NCI-H1048 (cell line): ENCODE data around the gene UBE2D2.

Experiments used
- DNase-seq: peaks from one replicate; lab custom pipeline; 2025; lab: John Stamatoyannopoulos, UW

Gene UBE2D2

DNA sequence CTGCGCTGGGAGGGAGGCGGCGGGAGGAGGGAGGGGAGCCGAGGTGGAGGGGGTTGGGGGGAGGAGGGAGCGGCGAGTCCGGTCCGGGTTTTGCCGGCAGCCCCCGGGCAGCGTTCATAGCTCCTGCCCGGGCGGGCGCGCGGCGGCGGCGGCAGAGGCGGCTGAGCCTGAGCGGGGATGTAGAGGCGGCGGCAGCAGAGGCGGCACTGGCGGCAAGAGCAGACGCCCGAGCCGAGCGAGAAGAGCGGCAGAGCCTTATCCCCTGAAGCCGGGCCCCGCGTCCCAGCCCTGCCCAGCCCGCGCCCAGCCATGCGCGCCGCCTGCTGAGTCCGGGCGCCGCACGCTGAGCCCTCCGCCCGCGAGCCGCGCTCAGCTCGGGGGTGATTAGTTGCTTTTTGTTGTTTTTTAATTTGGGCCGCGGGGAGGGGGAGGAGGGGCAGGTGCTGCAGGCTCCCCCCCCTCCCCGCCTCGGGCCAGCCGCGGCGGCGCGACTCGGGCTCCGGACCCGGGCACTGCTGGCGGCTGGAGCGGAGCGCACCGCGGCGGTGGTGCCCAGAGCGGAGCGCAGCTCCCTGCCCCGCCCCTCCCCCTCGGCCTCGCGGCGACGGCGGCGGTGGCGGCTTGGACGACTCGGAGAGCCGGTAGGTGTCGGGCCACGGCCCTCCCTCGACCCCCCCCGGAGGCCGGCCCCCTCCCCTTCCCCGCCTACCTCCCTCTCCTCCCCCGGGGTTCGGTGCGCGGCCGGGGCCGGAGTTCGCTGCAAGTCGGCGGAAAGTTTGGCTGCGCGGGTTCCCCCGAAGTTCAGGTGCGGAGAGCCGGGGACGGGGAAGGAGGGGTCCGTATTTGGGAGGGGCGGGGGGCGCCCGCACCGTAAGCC, 87.3 kb downstream of the UBE2D2 start, which contains the start of gene CXXC5:
TSS of gene CXXC5 (plus strand) at position 145 of the 877 bp plus-strand sequence. CDS start 32,175 bp downstream, outside the sequence.
- no peak for DNase-seq

DNA sequence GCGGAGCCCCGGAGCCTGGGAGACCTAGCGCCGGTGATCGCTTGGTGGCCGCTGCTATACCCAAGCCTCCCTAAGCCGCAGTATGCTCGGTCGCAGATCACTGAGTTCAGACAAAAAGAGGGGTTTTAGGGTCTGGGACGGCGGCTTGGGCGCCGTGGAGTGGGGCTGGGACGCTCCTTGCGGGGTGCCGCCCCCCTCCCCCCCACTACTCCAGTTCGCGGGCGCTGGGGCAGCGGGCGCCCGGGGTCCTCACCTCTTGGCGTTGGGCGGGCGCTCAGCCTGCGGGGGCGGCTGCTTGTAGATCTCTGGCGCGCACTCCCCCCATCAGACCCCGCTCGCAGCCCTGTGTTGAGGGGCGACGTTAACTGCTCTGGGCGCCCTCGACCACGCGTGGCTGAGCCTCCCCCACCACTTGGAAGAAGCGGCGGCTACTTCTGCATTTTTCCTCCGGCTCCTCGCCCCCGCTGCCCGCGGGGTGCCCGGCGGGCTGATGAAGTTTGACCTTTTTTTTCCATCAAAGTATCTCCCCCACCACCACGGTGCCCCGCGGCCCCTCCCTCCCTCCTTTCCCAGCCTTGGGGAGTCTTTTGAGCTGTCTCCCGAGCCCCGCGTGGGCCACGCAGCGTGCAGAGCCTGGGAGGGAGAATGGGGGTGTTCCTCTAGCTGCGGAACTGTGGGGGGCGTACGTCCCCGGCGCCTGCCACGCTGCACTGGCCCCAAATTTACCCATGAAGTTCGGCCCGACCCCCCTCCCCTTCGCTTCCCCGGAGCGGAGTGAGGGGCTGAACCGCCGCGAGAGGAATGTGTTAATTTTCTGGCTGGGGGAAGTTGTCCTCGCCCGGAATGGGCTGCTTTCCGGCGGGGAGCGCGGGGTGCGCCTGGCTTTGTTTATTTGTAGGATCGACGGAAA, 88.2 kb downstream of the UBE2D2 start:
- no peak for DNase-seq

- DNase-seq: no peak
These were observed 89.0 kb downstream of the UBE2D2 start for GRCh38 chr5:139650031-139650688.

DNA sequence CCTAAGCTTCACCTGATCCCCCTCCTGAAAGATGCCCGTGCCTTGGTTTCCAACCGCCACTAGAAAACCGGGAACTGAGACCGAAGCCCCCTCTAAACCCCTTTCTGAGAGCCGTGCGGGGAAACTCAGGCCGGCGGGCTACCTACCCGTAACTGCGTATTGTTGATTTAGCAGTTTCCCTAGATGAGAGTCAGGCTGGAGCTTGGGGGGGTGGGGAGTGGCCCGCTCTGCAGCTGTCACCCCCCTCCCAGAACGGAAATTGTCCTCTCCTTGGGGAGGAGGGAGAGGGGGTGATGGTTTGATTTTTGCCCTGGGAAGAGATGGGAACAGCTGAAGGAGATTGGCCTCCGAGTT, 89.5 kb downstream of the UBE2D2 start:
- DNase-seq: no peak

DNA sequence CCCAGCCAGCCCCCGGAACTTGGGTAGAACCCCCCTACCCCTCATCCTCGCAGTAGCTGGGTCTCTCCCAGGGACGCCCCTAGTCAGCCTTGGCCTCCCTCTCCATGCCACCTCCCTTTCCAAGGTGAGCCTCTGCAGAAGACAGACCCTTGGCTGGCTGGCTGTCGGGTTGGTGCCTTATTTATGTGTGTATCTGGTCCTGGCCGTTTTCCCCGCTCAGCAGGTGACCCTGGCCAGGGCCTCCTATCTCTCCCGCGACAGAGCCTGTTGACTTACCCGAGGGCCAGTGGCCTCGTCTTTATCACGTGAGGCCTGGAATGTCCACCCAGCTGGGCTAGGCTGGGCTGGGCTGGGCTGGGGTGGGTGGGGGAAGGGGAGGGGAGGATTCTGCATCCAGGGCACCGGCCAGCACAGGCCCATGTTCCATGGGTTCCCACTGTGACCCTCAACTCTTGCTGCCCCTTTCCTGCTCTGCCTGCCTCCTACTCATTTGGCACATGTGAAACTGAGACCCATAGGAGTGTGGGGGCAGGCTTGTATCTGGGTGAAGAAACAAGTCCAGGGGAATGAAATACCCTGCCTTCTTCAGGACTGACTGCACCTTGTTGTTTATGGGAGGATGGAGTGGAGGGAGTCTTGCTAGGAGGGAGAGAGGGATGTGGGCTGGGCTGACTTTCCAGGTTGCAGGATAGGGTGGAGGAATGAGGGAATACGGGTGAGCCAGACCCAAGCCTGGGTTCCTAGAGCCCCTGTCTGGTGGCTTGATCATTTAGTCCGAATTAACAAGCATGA, 90.1 kb downstream of the UBE2D2 start:
- no peak for DNase-seq

- DNase-seq: no peak
These were observed 91.0 kb downstream of the UBE2D2 start for GRCh38 chr5:139651853-139652787.

GRCh38 chr5:139652788-139653241, 91.7 kb downstream of the UBE2D2 start:
- no peak for DNase-seq

DNA sequence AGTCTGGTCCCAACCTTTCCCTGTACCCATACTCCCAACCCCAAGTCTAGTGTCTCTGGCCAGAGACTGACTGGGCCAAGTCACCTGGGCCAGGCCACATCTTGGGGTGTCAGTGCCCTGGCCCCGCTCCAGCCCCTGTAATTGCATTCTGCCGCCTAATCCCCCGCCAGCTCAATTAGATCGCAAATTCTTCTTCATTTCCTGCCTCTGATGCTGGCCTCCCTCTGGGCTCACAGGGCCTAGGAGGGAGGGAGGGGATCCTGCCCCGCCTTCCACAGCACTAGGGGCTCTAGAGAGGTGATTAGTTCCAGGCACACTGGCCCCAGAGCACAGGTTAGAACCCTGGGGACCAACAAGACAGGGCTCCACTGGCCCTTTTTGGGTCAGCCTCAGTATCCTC, 92.5 kb downstream of the UBE2D2 start:
- no peak for DNase-seq

- DNase-seq: no peak
These were observed 93.3 kb downstream of the UBE2D2 start for GRCh38 chr5:139654464-139654863.

DNA sequence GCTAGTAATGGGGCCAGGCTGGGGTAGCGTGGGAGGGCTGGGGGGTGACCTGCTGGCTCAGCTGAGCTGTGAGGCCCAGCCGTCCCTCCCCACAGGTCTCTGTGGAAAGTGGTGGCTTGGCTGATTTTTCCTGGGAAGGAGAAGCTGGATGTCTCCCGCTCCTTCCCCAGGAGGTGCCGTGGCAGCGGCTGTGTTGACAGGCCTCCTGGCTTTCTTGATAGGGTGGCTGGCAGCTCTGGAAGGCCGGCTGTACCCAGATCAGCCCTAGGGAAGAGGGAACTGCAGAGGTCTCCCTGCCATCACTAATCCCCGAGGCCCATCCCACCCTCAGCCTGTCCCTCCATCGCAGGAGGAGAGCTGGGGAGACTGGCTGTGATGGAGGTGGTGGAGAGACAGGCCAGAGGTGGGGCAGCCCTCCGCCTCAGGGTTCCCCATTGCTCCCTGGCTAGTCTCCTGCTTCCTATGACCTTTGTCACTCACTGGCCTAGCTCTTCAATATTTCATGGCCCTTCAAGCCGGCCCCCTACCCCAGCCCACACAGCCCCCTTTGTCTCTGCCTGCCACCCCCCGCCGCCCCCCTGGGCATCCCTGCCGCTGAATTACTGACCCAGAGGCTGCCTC, 93.8 kb downstream of the UBE2D2 start:
- DNase-seq: no peak

GRCh38 chr5:139655727-139656271, 94.7 kb downstream of the UBE2D2 start:
- DNase-seq: no peak

- DNase-seq: no peak
These were observed 96.5 kb downstream of the UBE2D2 start for GRCh38 chr5:139657363-139658321.

GRCh38 chr5:139658501-139658927, 97.4 kb downstream of the UBE2D2 start:
- DNase-seq: no peak

GRCh38 chr5:139658928-139659667, 98.0 kb downstream of the UBE2D2 start:
- DNase-seq: no peak

DNA sequence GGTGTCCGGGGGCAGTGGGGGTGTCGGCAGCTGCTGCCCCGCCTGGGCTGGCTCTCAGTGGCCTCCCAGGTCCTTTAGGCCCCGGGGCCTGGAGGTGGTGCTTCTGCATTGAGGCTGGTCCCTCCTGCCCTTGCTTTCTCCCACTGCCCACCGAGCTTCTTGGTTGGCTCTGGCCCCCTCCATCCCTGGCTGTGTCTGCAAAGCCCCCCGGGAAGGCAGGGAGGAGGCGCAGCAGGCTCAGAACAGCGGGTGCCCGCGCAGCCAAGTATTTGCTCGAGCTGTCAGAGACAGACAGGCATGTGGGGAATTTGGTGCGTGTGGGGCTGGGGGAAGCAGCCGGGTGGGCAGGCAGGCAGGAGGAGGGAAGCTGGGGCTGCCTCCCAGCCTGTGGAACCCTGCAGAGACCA, 98.6 kb downstream of the UBE2D2 start:
- no peak for DNase-seq

GRCh38 chr5:139660105-139660922, 99.2 kb downstream of the UBE2D2 start:
- no peak for DNase-seq
